HCT116 (cell line): ENCODE data around the gene SRPK2. TPM values are rescaled to one million over a fixed set of nuclear protein-coding genes. Genes with fewer than 3 reads are reported as not detected.

Source experiments
- ATAC-seq: fragments of 200-7000 bp; cut with Tn5 transposase; 2 replicates; pipeline ENCODE4 v1.9.1; 2020; ENCODE audit warnings: mild to moderate bottlenecking, moderate library complexity
- BruUV-seq: library from RNA; stranded (reverse); fragments of 400-500 nt; replicated peaks from 2 replicates; lab custom pipeline; 2021; lab: Mats Ljungman, UMichigan
- CTCF ChIA-PET: fragments of 300-600 bp; sonication (Branson Sonifier 250); formaldehyde crosslinking; loops from one replicate; lab custom pipeline; 2021; ENCODE audit warnings: antibody characterized with exemption; lab: Charles Lee
- POLR2A ChIA-PET: fragments of 300-600, 350-600 bp; sonication (Branson Sonifier 250); formaldehyde crosslinking; loops from one replicate; lab custom pipeline; 2021; ENCODE audit warnings: antibody characterized with exemption; lab: Charles Lee
- RAD21 ChIA-PET, 2 experiments: fragments of 300-600 bp; sonication (Branson Sonifier 250); formaldehyde crosslinking; loops; one replicate each; lab custom pipeline; 2023; ENCODE audit warnings: low total read pairs in 2 of 2; ENCODE audit not compliant: uncharacterized antibody in 2 of 2, unreplicated experiment in 2 of 2, low non-redundant PET in 1 of 2; lab: Charles Lee
- DNase-seq: peaks from one replicate; pipeline ENCODE4 v3.0.0-alpha.2; 2010; ENCODE audit warnings: low read depth, low spot score
- H2AFZ ChIP-seq: fragments of 200-600 bp; shearing (Covaris generic), sonication (generic); 2 replicates; pipeline ENCODE4 v1.6.1; 2017; ENCODE audit warnings: low read depth, mixed run types, mixed read lengths, antibody characterized with exemption, low read length; ENCODE audit not compliant: poor library complexity, severe bottlenecking
- H3K27ac ChIP-seq: 2 replicates; pipeline ENCODE4 v1.5.1; 2012; ENCODE audit warnings: low read depth, low read length
- H3K27me3 ChIP-seq: fragments of 200-600 bp; sonication (generic); 2 replicates; pipeline ENCODE4 v1.6.1; 2016; ENCODE audit warnings: mixed run types, low read length, mixed read lengths; ENCODE audit not compliant: insufficient read depth
- H3K36me3 ChIP-seq, 2 experiments: fragments of 200-500 bp in 1 of 2; fragments of 200-600 bp in 1 of 2; sonication (Bioruptor generic) in 1 of 2; sonication (generic) in 1 of 2; 2 replicates each; pipeline versions ENCODE4 v1.5.1 to v1.6.1; 2014 to 2016; ENCODE audit warnings: low read length in 2 of 2, inconsistent platforms in 1 of 2, mixed read lengths in 1 of 2, mixed run types in 1 of 2; ENCODE audit not compliant: insufficient read depth in 2 of 2, control insufficient read depth in 1 of 2
- H3K4me1 ChIP-seq, 2 experiments: fragments of 200-600 bp in 1 of 2; sonication (generic) in 1 of 2; 2 replicates each; pipeline versions ENCODE4 v1.5.1 to v1.6.1; 2012 to 2017; ENCODE audit warnings: low read length in 2 of 2, inconsistent platforms in 1 of 2, mild to moderate bottlenecking in 1 of 2, mixed read lengths in 1 of 2, mixed run types in 1 of 2, moderate library complexity in 1 of 2; ENCODE audit not compliant: insufficient read depth in 2 of 2, control insufficient read depth in 1 of 2
- H3K4me2 ChIP-seq: fragments of 200-600 bp; sonication (generic); 2 replicates; pipeline ENCODE4 v1.6.1; 2017; ENCODE audit warnings: mixed run types, low read length, mixed read lengths
- H3K4me3 ChIP-seq, 2 experiments: fragments of 200-600 bp in 1 of 2; sonication (generic) in 1 of 2; replicated peaks in 1 of 2; 2 replicates each; pipeline ENCODE4 v1.5.1; 2011 to 2016; ENCODE audit warnings: low read length in 2 of 2, control low read depth in 1 of 2, low read depth in 1 of 2, mild to moderate bottlenecking in 1 of 2, mixed read lengths in 1 of 2, mixed run types in 1 of 2
- H3K79me2 ChIP-seq: fragments of 200-600 bp; sonication (generic); 2 replicates; pipeline ENCODE4 v1.6.1; 2017; ENCODE audit warnings: mild to moderate bottlenecking, mixed run types, low read length, moderate library complexity, mixed read lengths; ENCODE audit not compliant: insufficient read depth
- H3K9ac ChIP-seq: fragments of 200-600 bp; sonication (generic); 2 replicates; pipeline ENCODE4 v1.6.1; 2016; ENCODE audit warnings: low read length, mixed read lengths
- H3K9me2 ChIP-seq: fragments of 200-600 bp; sonication (generic), shearing (Covaris generic); 2 replicates; pipeline ENCODE4 v1.6.1; 2017; ENCODE audit warnings: mixed run types, mild to moderate bottlenecking, moderate library complexity; ENCODE audit not compliant: insufficient read depth
- H3K9me3 ChIP-seq, 2 experiments: fragments of 200-500 bp in 1 of 2; fragments of 200-600 bp in 1 of 2; sonication (Bioruptor generic) in 1 of 2; sonication (generic) in 1 of 2; 2 replicates each; pipeline ENCODE4 v1.6.1; 2014 to 2017; ENCODE audit warnings: low read length in 2 of 2, mixed read lengths in 2 of 2, inconsistent platforms in 1 of 2, low read depth in 1 of 2, mild to moderate bottlenecking in 1 of 2, mixed run types in 1 of 2, moderate library complexity in 1 of 2; ENCODE audit not compliant: control insufficient read depth in 1 of 2, insufficient read depth in 1 of 2
- H4K20me1 ChIP-seq: fragments of 200-600 bp; sonication (generic), shearing (Covaris generic); 2 replicates; pipeline ENCODE4 v1.6.1; 2017; ENCODE audit warnings: mixed run types, mild to moderate bottlenecking, moderate library complexity; ENCODE audit not compliant: insufficient read depth
- ATF3 ChIP-seq: IDR thresholded peaks from 2 replicates; pipeline ENCODE4 v1.6.1; 2012
- CBX3 ChIP-seq: IDR thresholded peaks from 2 replicates; pipeline ENCODE4 v1.6.1; 2012; ENCODE audit warnings: low read depth
- CEBPB ChIP-seq: IDR thresholded peaks from 2 replicates; pipeline ENCODE4 v1.6.1; 2012; ENCODE audit warnings: low read depth
- EZH2 ChIP-seq: fragments of 200-600 bp; sonication (generic); IDR thresholded peaks from 2 replicates; pipeline ENCODE4 v1.6.1; 2017; ENCODE audit warnings: antibody characterized with exemption, mixed run types
- EZH2phosphoT487 ChIP-seq: fragments of 200-600 bp; IDR thresholded peaks from 2 replicates; pipeline ENCODE4 v1.6.1; 2018; ENCODE audit warnings: antibody characterized with exemption, borderline replicate concordance
- FOSL1 ChIP-seq: IDR thresholded peaks from 2 replicates; pipeline ENCODE4 v1.6.1; 2012; ENCODE audit warnings: low read depth
- JUND ChIP-seq: IDR thresholded peaks from 2 replicates; pipeline ENCODE4 v1.6.1; 2012
- MAX ChIP-seq: IDR thresholded peaks from 2 replicates; pipeline ENCODE4 v1.6.1; 2012
- POLR2A ChIP-seq: IDR thresholded peaks from 2 replicates; pipeline ENCODE4 v1.7.0; 2011; ENCODE audit warnings: borderline replicate concordance; ENCODE audit not compliant: insufficient read depth, insufficient read length; ENCODE audit errors: extremely low read depth
- POLR2AphosphoS5 ChIP-seq: IDR thresholded peaks from 2 replicates; pipeline ENCODE4 v1.6.1; 2011; ENCODE audit warnings: mild to moderate bottlenecking, low read depth, low read length, moderate library complexity
- SIN3A ChIP-seq: IDR thresholded peaks from 2 replicates; pipeline ENCODE4 v1.6.1; 2012; ENCODE audit warnings: low read depth
- SP1 ChIP-seq: IDR thresholded peaks from 2 replicates; pipeline ENCODE4 v1.6.1; 2012; ENCODE audit warnings: low read depth
- SRF ChIP-seq: IDR thresholded peaks from 2 replicates; pipeline ENCODE4 v1.6.1; 2012; ENCODE audit warnings: low read depth
- TCF7L2 ChIP-seq: IDR thresholded peaks from 2 replicates; pipeline ENCODE4 v1.7.0; 2011; ENCODE audit warnings: borderline replicate concordance, inconsistent platforms; ENCODE audit not compliant: insufficient read depth, insufficient read length; ENCODE audit errors: extremely low read depth
- YY1 ChIP-seq: IDR thresholded peaks from 2 replicates; pipeline ENCODE4 v1.6.1; 2011; ENCODE audit warnings: low read length, low read depth, moderate library complexity, mild to moderate bottlenecking; ENCODE audit not compliant: insufficient replicate concordance; ENCODE audit errors: extremely low read depth
- ZFX ChIP-seq: fragments of 450-650 bp; IDR thresholded peaks from 2 replicates; pipeline ENCODE4 v1.6.1; 2017
- ZNF274 ChIP-seq: fragments of 200-500 bp; sonication (Bioruptor generic); IDR thresholded peaks from 2 replicates; pipeline ENCODE4 v1.6.1; 2014; ENCODE audit warnings: mild to moderate bottlenecking, low read depth, low read length, inconsistent platforms
- intact Hi-C: fragments of 100-400 bp; cut with micrococcal nuclease; formaldehyde crosslinking; loops from 2 replicates; pipeline ENCODE4 v1.10.0; 2022
- total RNA-seq: library from RNA; stranded (reverse); gene quantifications from one replicate; pipeline ENCODE4 v1.2.1, GENCODE V29; 2021; ENCODE audit not compliant: unreplicated experiment
- TF ChIP-seq, protein P1 (sequence below), 3 experiments: fragments of 200-600 bp in 1 of 3; sonication (generic) in 1 of 3; IDR thresholded peaks in 2 of 3; conservative IDR thresholded peaks in 1 of 3; 2 replicates each; pipeline ENCODE4 v1.5.1; 2012 to 2017; ENCODE audit warnings: low read depth in 2 of 3, low read length in 2 of 3, antibody characterized with exemption in 1 of 3, borderline replicate concordance in 1 of 3, control low read depth in 1 of 3, mild to moderate bottlenecking in 1 of 3, mixed read lengths in 1 of 3, mixed run types in 1 of 3, moderate library complexity in 1 of 3; ENCODE audit not compliant: insufficient read depth in 1 of 3
- TF ChIP-seq, protein P2 (sequence below): IDR thresholded peaks from 2 replicates; pipeline ENCODE4 v1.6.1; 2012; ENCODE audit warnings: low read depth

The SRPK2 gene
- total RNA-seq, 1 experiment from 2014 or later: 37.4 TPM

DNA sequence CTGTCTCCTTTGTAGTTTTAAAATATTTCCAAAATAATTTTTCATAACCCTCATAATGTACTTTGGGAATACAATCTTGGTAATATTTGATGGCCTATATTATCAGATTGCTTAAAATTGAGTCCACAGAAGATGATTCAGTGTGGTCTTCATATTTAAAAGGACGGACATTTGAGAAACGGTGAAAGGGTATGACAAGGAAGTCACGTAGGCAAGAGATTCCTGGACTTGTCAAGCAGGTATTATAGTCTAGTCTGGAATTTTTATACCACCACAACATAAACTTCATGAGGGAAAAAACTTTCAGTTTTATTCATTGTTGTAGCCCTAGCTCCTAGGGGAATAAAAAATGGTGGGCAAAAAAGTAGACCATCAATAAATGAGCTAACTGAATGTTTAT is 292.4 kb downstream of the SRPK2 start:
- Histone ChIP-seq H3K27ac (no peak overlapping the region), H2AFZ (no peak overlapping the region), H3K4me3 (no peak overlapping the region), H3K9ac (no peak overlapping the region), H3K27me3 (no peaks in the 10 kb centered on the region), H3K36me3 (peaks cover 0 to 2% of the 10 kb centered on the region in 2 experiments; a peak in 1 of 4 replicates), H3K9me3 (no peaks in the 10 kb centered on the region), H3K9me2 (no peaks in the 10 kb centered on the region), H3K79me2 (no peaks in the 10 kb centered on the region; the same call in 1 of the 2 replicates), H3K4me1 (no peaks in the 10 kb centered on the region), H4K20me1 (no peaks in the 10 kb centered on the region), H3K4me2 (no peak overlapping the region)
- DNase-seq (no peak), ATAC-seq (no peak)
- ChIA-PET CTCF (no interaction called here), RAD21 (no interaction called here), POLR2A (no interaction called here)
- intact Hi-C loops: no loop called here
- TF ChIP-seq MAX (no peak), SIN3A (no peak), ZFX (no peak), EZH2phosphoT487 (no peak), JUND (no peak), ZNF274 (no peak), ATF3 (no peak), CBX3 (no peak), YY1 (no peak), POLR2A (no peak), POLR2AphosphoS5 (no peak), SP1 (no peak), EZH2 (no peak), FOSL1 (no peak), SRF (no peak), CEBPB (no peak), TCF7L2 (no peak)
- TF ChIP-seq, protein P1, sequence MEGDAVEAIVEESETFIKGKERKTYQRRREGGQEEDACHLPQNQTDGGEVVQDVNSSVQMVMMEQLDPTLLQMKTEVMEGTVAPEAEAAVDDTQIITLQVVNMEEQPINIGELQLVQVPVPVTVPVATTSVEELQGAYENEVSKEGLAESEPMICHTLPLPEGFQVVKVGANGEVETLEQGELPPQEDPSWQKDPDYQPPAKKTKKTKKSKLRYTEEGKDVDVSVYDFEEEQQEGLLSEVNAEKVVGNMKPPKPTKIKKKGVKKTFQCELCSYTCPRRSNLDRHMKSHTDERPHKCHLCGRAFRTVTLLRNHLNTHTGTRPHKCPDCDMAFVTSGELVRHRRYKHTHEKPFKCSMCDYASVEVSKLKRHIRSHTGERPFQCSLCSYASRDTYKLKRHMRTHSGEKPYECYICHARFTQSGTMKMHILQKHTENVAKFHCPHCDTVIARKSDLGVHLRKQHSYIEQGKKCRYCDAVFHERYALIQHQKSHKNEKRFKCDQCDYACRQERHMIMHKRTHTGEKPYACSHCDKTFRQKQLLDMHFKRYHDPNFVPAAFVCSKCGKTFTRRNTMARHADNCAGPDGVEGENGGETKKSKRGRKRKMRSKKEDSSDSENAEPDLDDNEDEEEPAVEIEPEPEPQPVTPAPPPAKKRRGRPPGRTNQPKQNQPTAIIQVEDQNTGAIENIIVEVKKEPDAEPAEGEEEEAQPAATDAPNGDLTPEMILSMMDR (IDR thresholded peaks at IDR 0.05 in 2 of 3, conservative IDR thresholded peaks at IDR 0.05 in 1 of 3; ENCODE audit: borderline replicate concordance in 1 of 3, insufficient read depth in 1 of 3, low read depth in 2 of 3, low read length in 2 of 3): no peak
- TF ChIP-seq, protein P2, sequence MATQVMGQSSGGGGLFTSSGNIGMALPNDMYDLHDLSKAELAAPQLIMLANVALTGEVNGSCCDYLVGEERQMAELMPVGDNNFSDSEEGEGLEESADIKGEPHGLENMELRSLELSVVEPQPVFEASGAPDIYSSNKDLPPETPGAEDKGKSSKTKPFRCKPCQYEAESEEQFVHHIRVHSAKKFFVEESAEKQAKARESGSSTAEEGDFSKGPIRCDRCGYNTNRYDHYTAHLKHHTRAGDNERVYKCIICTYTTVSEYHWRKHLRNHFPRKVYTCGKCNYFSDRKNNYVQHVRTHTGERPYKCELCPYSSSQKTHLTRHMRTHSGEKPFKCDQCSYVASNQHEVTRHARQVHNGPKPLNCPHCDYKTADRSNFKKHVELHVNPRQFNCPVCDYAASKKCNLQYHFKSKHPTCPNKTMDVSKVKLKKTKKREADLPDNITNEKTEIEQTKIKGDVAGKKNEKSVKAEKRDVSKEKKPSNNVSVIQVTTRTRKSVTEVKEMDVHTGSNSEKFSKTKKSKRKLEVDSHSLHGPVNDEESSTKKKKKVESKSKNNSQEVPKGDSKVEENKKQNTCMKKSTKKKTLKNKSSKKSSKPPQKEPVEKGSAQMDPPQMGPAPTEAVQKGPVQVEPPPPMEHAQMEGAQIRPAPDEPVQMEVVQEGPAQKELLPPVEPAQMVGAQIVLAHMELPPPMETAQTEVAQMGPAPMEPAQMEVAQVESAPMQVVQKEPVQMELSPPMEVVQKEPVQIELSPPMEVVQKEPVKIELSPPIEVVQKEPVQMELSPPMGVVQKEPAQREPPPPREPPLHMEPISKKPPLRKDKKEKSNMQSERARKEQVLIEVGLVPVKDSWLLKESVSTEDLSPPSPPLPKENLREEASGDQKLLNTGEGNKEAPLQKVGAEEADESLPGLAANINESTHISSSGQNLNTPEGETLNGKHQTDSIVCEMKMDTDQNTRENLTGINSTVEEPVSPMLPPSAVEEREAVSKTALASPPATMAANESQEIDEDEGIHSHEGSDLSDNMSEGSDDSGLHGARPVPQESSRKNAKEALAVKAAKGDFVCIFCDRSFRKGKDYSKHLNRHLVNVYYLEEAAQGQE: no peak
- no TSS peak for BruUV-seq
